Measurements from ENCODE around the gene VWA5B2. TPM values are rescaled to one million over a fixed set of nuclear protein-coding genes. Genes with fewer than 3 reads are reported as not detected.
A peak's percentile ranks its signal among the peaks of the same experiment; 100 is the strongest.

The VWA5B2 gene
- total RNA-seq, 1 donor from 2014 or later = 0.32 TPM

DNA sequence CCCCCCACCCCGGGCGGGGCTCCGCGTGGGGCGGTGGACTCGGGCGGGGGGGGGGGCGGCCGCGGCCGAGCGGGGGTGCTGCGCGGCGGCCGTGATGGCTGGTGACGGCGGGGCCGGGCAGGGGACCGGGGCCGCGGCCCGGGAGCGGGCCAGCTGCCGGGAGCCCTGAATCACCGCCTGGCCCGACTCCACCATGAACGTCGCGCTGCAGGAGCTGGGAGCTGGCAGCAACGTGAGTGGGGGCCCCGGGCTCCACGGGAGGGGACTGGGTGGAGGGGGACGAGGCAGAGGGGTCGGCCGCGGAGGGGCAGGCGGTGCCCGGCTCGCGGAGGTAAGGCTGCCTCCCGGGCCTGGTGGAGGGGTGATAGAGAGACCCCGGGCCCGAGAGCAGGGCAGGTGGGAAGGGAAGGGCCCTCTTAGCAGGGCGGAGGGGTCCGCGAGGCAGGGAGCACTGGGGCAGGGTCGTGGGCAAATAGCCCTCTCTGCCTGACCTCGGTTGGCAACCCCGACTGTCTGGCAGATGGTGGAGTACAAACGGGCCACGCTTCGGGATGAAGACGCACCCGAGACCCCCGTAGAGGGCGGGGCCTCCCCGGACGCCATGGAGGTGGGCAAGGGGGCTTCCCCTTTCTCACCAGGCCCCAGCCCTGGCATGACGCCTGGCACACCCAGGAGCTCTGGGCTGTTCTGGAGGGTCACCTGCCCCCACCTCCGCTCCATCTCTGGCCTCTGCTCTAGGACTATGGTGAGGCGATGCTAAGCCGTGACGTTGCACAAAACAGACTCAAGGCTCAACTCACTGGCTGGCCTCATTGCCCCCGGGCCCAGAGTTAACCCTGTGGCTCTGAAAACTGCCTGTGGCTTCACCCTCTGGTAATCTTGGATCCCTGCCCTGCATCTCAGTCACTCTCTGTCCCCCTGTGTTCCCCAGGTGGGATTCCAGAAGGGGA is 46.9 kb downstream of the VWA5B2 start, which contains the start of gene ECE2:
Gene ECE2, plus strand, starts transcription at position 62 of the 950 bp plus-strand sequence. Its CDS starts 132 bp downstream, at position 194.
- no peak within 1 kb of the TSS for H3K27ac ChIP-seq
- no peaks in the 10 kb centered on the region for H3K9me3 ChIP-seq
- H3K36me3 ChIP-seq = no peaks in the 10 kb centered on the region
- intact Hi-C loops (cut with DNase I) = no loop called here
- TF ChIP-seq, protein P1, sequence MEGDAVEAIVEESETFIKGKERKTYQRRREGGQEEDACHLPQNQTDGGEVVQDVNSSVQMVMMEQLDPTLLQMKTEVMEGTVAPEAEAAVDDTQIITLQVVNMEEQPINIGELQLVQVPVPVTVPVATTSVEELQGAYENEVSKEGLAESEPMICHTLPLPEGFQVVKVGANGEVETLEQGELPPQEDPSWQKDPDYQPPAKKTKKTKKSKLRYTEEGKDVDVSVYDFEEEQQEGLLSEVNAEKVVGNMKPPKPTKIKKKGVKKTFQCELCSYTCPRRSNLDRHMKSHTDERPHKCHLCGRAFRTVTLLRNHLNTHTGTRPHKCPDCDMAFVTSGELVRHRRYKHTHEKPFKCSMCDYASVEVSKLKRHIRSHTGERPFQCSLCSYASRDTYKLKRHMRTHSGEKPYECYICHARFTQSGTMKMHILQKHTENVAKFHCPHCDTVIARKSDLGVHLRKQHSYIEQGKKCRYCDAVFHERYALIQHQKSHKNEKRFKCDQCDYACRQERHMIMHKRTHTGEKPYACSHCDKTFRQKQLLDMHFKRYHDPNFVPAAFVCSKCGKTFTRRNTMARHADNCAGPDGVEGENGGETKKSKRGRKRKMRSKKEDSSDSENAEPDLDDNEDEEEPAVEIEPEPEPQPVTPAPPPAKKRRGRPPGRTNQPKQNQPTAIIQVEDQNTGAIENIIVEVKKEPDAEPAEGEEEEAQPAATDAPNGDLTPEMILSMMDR (IDR thresholded peaks at IDR 0.05) = no peak
- H3K4me3 ChIP-seq = peak within 1 kb of the TSS in 1 of 2 donors; percentile 33
- H3K4me1 ChIP-seq = no peaks in the 10 kb centered on the region
- no peak for DNase-seq (ENCODE audit: low spot score in 2 of 2)
- H3K27me3 ChIP-seq = peaks cover 13% of the 10 kb centered on the region

DNA sequence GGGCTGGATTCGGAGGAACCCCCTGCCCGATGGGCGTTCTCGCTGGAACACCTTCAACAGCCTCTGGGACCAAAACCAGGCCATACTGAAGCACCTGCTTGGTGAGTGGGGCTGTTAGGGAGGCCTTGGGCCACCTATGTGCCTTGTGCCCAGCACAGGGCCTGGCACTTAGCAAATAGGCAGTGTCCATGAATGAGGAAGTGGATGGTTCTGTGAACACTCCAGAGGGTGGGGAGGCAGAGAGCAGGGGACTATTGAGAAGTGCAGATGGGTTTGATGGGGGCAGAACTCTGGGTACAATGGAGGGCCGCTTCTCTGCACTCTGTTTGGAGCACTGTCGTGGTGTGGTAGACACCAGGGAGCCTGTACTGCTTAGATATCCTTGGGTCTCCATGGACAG is 48.0 kb downstream of the VWA5B2 start:
- H3K4me1 ChIP-seq = no peaks in the 10 kb centered on the region
- H3K27ac ChIP-seq = no peak overlapping the region
- DNase-seq (ENCODE audit: low spot score in 2 of 2) = no peak
- H3K9me3 ChIP-seq = no peaks in the 10 kb centered on the region
- no peaks in the 10 kb centered on the region for H3K36me3 ChIP-seq
- intact Hi-C loops (cut with DNase I) = no loop called here
- TF ChIP-seq, protein P1 (IDR thresholded peaks at IDR 0.05) = no peak
- H3K27me3 ChIP-seq = peaks cover 13% of the 10 kb centered on the region
- H3K4me3 ChIP-seq = no peak overlapping the region

DNA sequence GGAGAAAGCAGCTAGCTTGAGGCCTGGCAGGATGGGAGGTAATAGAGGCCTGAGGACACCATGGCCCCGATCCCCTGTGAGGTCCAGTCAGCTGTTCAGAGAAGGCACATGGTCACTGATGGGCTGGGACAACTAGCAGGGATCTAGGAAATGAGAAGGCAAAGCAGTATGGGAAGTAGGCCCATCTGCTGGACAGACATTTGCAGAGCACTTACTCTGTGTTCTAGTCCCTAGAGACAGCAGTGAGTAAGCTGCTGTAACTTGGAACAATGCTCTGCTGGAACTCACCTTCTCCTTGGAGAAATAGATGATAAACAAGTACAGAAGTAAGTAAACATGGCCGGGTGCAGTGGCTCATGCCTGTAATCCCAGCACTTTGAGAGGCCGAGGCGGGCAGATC is 53.6 kb downstream of the VWA5B2 start:
- Histone ChIP-seq H3K4me1 (no peaks in the 10 kb centered on the region), H3K9me3 (no peaks in the 10 kb centered on the region), H3K27me3 (no peaks in the 10 kb centered on the region), H3K4me3 (no peak overlapping the region), H3K36me3 (no peaks in the 10 kb centered on the region), H3K27ac (no peak overlapping the region)
- no peak for DNase-seq (ENCODE audit: low spot score in 2 of 2)
- intact Hi-C loops (cut with DNase I) = no loop called here
- TF ChIP-seq, protein P1 (IDR thresholded peaks at IDR 0.05) = no peak

DNA sequence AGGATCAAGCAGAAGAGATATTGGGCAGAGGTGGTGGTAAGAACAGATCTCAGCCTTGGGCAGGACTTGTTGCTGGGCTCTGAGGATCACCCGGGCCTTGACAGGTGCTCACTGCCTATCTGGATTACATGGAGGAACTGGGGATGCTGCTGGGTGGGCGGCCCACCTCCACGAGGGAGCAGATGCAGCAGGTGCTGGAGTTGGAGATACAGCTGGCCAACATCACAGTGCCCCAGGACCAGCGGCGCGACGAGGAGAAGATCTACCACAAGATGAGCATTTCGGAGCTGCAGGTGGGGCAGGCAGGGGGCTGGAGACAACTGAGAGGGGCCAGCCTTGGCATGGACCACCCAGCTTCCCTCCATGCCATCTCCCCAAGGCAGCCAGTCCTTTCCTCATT is 54.3 kb downstream of the VWA5B2 start:
- H3K36me3 ChIP-seq = no peaks in the 10 kb centered on the region
- intact Hi-C loops (cut with DNase I) = no loop called here
- H3K4me1 ChIP-seq = no peaks in the 10 kb centered on the region
- no peaks in the 10 kb centered on the region for H3K9me3 ChIP-seq
- TF ChIP-seq, protein P1 (IDR thresholded peaks at IDR 0.05) = no peak
- no peak overlapping the region for H3K27ac ChIP-seq
- DNase-seq (ENCODE audit: low spot score in 2 of 2) = no peak
- no peak overlapping the region for H3K4me3 ChIP-seq
- no peaks in the 10 kb centered on the region for H3K27me3 ChIP-seq

DNA sequence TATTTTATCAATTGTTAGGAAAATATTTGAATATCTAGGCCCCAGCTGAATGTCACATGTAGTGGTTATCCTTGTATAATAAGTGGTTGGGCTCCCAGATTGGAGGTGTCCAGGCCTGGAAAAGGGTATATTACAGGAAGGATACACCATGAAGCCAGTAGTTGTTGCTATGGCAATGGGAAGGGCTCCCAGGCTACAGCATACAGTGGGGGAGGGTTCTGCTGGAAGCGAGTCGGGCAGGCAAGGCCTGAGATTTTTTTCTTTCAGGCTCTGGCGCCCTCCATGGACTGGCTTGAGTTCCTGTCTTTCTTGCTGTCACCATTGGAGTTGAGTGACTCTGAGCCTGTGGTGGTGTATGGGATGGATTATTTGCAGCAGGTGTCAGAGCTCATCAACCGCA is 55.3 kb downstream of the VWA5B2 start:
- Histone ChIP-seq H3K9me3 (no peaks in the 10 kb centered on the region), H3K4me1 (no peaks in the 10 kb centered on the region), H3K4me3 (no peak overlapping the region), H3K27ac (no peak overlapping the region), H3K36me3 (no peaks in the 10 kb centered on the region), H3K27me3 (no peaks in the 10 kb centered on the region)
- intact Hi-C loops (cut with DNase I) = loop anchor here (5.0 kb wide), 1 partner anchor 258 kb away; no protein-coding TSS in a partner anchor
- DNase-seq (ENCODE audit: low spot score in 2 of 2) = no peak
- TF ChIP-seq, protein P1 (IDR thresholded peaks at IDR 0.05) = no peak
